Naive thymus-derived CD4-positive, alpha-beta T cell (primary cell): ENCODE results near the gene EFEMP2. TPM values are rescaled to one million over a fixed set of nuclear protein-coding genes. Genes with fewer than 3 reads are reported as not detected.

Experiments
- ATAC-seq: fragments of 150-1000 bp; cut with Tn5 transposase; 2 replicates; pipeline ENCODE4 v1.10.0; 2021; ENCODE audit warnings: mild to moderate bottlenecking, moderate library complexity
- CTCF ChIA-PET: fragments of 350-600 bp; sonication (Branson Sonifier 250); formaldehyde crosslinking; loops from one replicate; lab custom pipeline; 2021; ENCODE audit warnings: antibody characterized with exemption; lab: Charles Lee
- POLR2A ChIA-PET: fragments of 350-600 bp; sonication (Branson Sonifier 250); formaldehyde crosslinking; loops from one replicate; lab custom pipeline; 2021; ENCODE audit warnings: antibody characterized with exemption, inconsistent platforms; lab: Charles Lee
- DNase-seq, 9 donors: peaks; one replicate each; pipeline versions ENCODE4 v3.0.0 to v3.0.0-alpha.2; 2020 to 2022; ENCODE audit warnings: mixed read lengths in 1 of 9
- H3K27ac ChIP-seq: one replicate; pipeline ENCODE4 v1.7.0; 2013; ENCODE audit warnings: mild to moderate bottlenecking, low read depth, low read length, moderate library complexity
- H3K27me3 ChIP-seq, 2 donors: one replicate each; pipeline ENCODE4 v1.7.0; 2013; ENCODE audit warnings: low read length in 2 of 2, mild to moderate bottlenecking in 2 of 2, moderate library complexity in 2 of 2; ENCODE audit not compliant: control insufficient read depth in 2 of 2, insufficient read depth in 2 of 2
- H3K36me3 ChIP-seq, 3 experiments: 1 replicate in 2 of 3; 2 replicates in 1 of 3; pipeline ENCODE4 v1.7.0; 2013; ENCODE audit warnings: low read length in 3 of 3, mild to moderate bottlenecking in 3 of 3, moderate library complexity in 1 of 3; ENCODE audit not compliant: insufficient read depth in 3 of 3, control insufficient read depth in 2 of 3
- H3K4me1 ChIP-seq, 2 donors: one replicate each; pipeline ENCODE4 v1.7.0; 2013; ENCODE audit warnings: low read length in 2 of 2, mild to moderate bottlenecking in 2 of 2, moderate library complexity in 1 of 2; ENCODE audit not compliant: control insufficient read depth in 2 of 2, insufficient read depth in 2 of 2
- H3K4me3 ChIP-seq: 2 replicates; pipeline ENCODE4 v1.7.0; 2013; ENCODE audit warnings: mild to moderate bottlenecking, low read length
- H3K9me3 ChIP-seq, 3 experiments: 1 replicate in 2 of 3; 2 replicates in 1 of 3; pipeline ENCODE4 v1.7.0; 2013; ENCODE audit warnings: low read length in 3 of 3; ENCODE audit not compliant: control insufficient read depth in 2 of 3
- H3K27ac Mint-ChIP-seq, 9 donors: one replicate each; pipeline ENCODE4 v1.8.0; 2020 to 2022; ENCODE audit warnings: mixed read lengths in 9 of 9, mild to moderate bottlenecking in 8 of 9, moderate library complexity in 5 of 9, inconsistent platforms in 2 of 9
- H3K27me3 Mint-ChIP-seq, 5 donors: one replicate each; pipeline ENCODE4 v1.8.0; 2021 to 2022; ENCODE audit warnings: mixed read lengths in 5 of 5, mild to moderate bottlenecking in 1 of 5
- H3K36me3 Mint-ChIP-seq, 5 donors: one replicate each; pipeline ENCODE4 v1.8.0; 2020 to 2022; ENCODE audit warnings: mixed read lengths in 5 of 5, mild to moderate bottlenecking in 3 of 5, inconsistent platforms in 1 of 5
- H3K4me1 Mint-ChIP-seq, 7 donors: one replicate each; pipeline ENCODE4 v1.8.0; 2020 to 2022; ENCODE audit warnings: mixed read lengths in 7 of 7, mild to moderate bottlenecking in 3 of 7, inconsistent platforms in 1 of 7
- H3K4me3 Mint-ChIP-seq, 10 donors: one replicate each; pipeline ENCODE4 v1.8.0; 2020 to 2022; ENCODE audit warnings: mild to moderate bottlenecking in 10 of 10, mixed read lengths in 10 of 10, moderate library complexity in 6 of 10, inconsistent platforms in 2 of 10
- H3K9me3 Mint-ChIP-seq, 11 donors: one replicate each; pipeline ENCODE4 v1.8.0; 2020 to 2022; ENCODE audit warnings: mixed read lengths in 11 of 11, mild to moderate bottlenecking in 4 of 11, inconsistent platforms in 1 of 11, moderate library complexity in 1 of 11
- intact Hi-C, 2 donors: fragments of 100-400 bp; cut with micrococcal nuclease; formaldehyde crosslinking; loops; one replicate each; pipeline ENCODE4 v1.15.1; 2023
- polyA plus RNA-seq, 2 donors: library from polyadenylated mRNA; unstranded; fragments of 300-500 nt; fragmentation: Illumina TruSeq; gene quantifications; one replicate each; pipeline ENCODE4 v1.2.3, GENCODE V29; 2021
- total RNA-seq, 6 experiments: library from RNA in 5 of 6; stranded (reverse) in 5 of 6; gene quantifications; 1 replicate in 5 of 6; 2 replicates in 1 of 6; pipeline ENCODE4 v1.2.3 and lab custom pipeline; 2021 to 2026

Gene EFEMP2
- total and polyA plus RNA-seq, 7 experiments from 2014 or later: 0.40 to 16.0 (median 9.2) TPM

- H3K9me3 Mint-ChIP-seq: peaks cover 0 to 10% (median 0%) of the 10 kb centered on the region in 11 donors
- no peaks in the 10 kb centered on the region for H3K27me3 ChIP-seq
- CTCF ChIA-PET: interaction anchor here (1.2 kb wide), 1 partner anchor 31 kb away, joined by 4 read pairs; no protein-coding TSS in a partner anchor
- ATAC-seq: no peak
- no peaks in the 10 kb centered on the region for H3K27me3 Mint-ChIP-seq
- H3K27ac ChIP-seq: no peak overlapping the region
- H3K4me3 ChIP-seq: no peak overlapping the region
- H3K36me3 Mint-ChIP-seq: peaks cover 7 to 57% (median 37%) of the 10 kb centered on the region in 5 donors
- peaks cover 0 to 8% (median 0%) of the 10 kb centered on the region in 3 experiments for H3K9me3 ChIP-seq
- DNase-seq: no peak
- peaks cover 33 to 43% (median 40%) of the 10 kb centered on the region in 7 donors for H3K4me1 Mint-ChIP-seq
- peaks cover 27 to 66% (median 35%) of the 10 kb centered on the region in 3 experiments for H3K36me3 ChIP-seq
- POLR2A ChIA-PET: interaction anchor here (1.0 to 1.1 kb wide), 2 partner anchors 14 to 355 kb away, joined by 3 read pairs; no protein-coding TSS in a partner anchor
- no peak overlapping the region for H3K4me3 Mint-ChIP-seq
- H3K4me1 ChIP-seq: peaks cover 15 to 25% of the 10 kb centered on the region in 2 donors
- H3K27ac Mint-ChIP-seq: peak overlapping the region in 1 of 9 donors; percentile 72
- intact Hi-C loops: loop anchor here in 1 of 2 donors (10.0 kb wide), 1 partner anchor 308 kb away; no protein-coding TSS in a partner anchor
These were observed 19.9 kb downstream of the EFEMP2 start for GRCh38 chr11:65852508-65853245.

- Histone ChIP-seq H3K27me3 (no peaks in the 10 kb centered on the region), H3K4me3 (no peak overlapping the region), H3K9me3 (peaks cover 0 to 8% (median 0%) of the 10 kb centered on the region in 3 experiments), H3K27ac (no peak overlapping the region), H3K36me3 (peaks cover 27 to 60% (median 35%) of the 10 kb centered on the region in 3 experiments), H3K4me1 (peaks cover 15 to 25% of the 10 kb centered on the region in 2 donors)
- peaks cover 0 to 10% (median 0%) of the 10 kb centered on the region in 11 donors for H3K9me3 Mint-ChIP-seq
- DNase-seq: no peak
- POLR2A ChIA-PET: interaction anchor here (0.5 to 1.0 kb wide), 2 partner anchors 13 to 538 kb away, joined by 3 read pairs; no protein-coding TSS in a partner anchor
- H3K27me3 Mint-ChIP-seq: no peaks in the 10 kb centered on the region
- peak overlapping the region in 4 of 9 donors; percentile 50 to 72 (median 67) for H3K27ac Mint-ChIP-seq
- CTCF ChIA-PET: interaction anchor here (0.7 to 2.0 kb wide), 2 partner anchors 33 to 523 kb away, joined by 3 to 6 read pairs; no protein-coding TSS in a partner anchor
- peaks cover 7 to 57% (median 37%) of the 10 kb centered on the region in 5 donors for H3K36me3 Mint-ChIP-seq
- intact Hi-C loops: loop anchor here in 1 of 2 donors (10.0 kb wide), 1 partner anchor 307 kb away; no protein-coding TSS in a partner anchor
- H3K4me3 Mint-ChIP-seq: no peak overlapping the region
- peaks cover 33 to 43% (median 40%) of the 10 kb centered on the region in 7 donors for H3K4me1 Mint-ChIP-seq
- ATAC-seq: no peak
These were observed 20.6 kb downstream of the EFEMP2 start for GRCh38 chr11:65851811-65852507.

DNA sequence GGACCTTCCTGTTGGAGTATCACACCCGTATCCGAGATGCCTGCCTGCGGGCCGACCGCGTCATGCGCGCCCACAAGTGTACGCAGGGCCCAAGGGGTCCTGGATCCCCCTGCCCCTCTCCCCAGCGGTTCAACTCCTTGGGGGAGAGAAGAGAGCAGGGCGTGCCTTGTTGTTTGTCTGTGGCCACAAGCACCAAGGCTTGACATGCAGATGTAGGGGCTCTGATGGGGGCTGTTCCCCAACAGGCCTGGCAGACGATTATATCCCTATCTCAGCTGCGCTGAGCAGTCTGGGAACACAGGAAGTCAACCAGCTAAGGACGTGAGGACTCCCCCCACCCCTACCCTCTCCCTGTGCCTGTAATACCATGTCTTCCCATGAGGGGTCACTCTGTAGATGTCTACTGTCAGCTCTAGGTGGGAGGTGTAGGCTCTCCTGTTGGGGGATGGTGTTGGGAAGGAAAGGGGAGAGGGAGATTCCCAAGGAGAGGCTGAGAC lies 21.5 kb downstream of the EFEMP2 start:
- H3K4me1 ChIP-seq: peaks cover 9 to 21% of the 10 kb centered on the region in 2 donors
- H3K27me3 ChIP-seq: no peaks in the 10 kb centered on the region
- no peak overlapping the region for H3K4me3 Mint-ChIP-seq
- peaks cover 25 to 35% (median 32%) of the 10 kb centered on the region in 7 donors for H3K4me1 Mint-ChIP-seq
- H3K27ac ChIP-seq: no peak overlapping the region
- DNase-seq (no peak), ATAC-seq (peak; percentile 47)
- H3K9me3 Mint-ChIP-seq: peaks cover 0 to 6% (median 0%) of the 10 kb centered on the region in 11 donors
- H3K36me3 ChIP-seq: peaks cover 27 to 54% (median 33%) of the 10 kb centered on the region in 3 experiments
- intact Hi-C loops: loop anchor here in 1 of 2 donors (10.0 kb wide), 1 partner anchor 306 kb away; no protein-coding TSS in a partner anchor
- H3K27me3 Mint-ChIP-seq: no peaks in the 10 kb centered on the region
- no peak overlapping the region for H3K27ac Mint-ChIP-seq
- ChIA-PET CTCF (interaction anchor here (2.0 kb wide), 1 partner anchor 34 kb away, joined by 6 read pairs; no protein-coding TSS in a partner anchor), POLR2A (interaction anchor here (0.5 to 1.0 kb wide), 2 partner anchors 40 to 537 kb away, joined by 3 to 5 read pairs; no protein-coding TSS in a partner anchor)
- peaks cover 7 to 49% (median 30%) of the 10 kb centered on the region in 5 donors for H3K36me3 Mint-ChIP-seq
- no peak overlapping the region for H3K4me3 ChIP-seq
- peaks cover 0 to 8% (median 0%) of the 10 kb centered on the region in 3 experiments for H3K9me3 ChIP-seq

GRCh38 chr11:65850217-65851082 lies 22.1 kb downstream of the EFEMP2 start:
- Histone ChIP-seq H3K27ac (no peak overlapping the region), H3K9me3 (peaks cover 0 to 8% (median 0%) of the 10 kb centered on the region in 3 experiments), H3K4me1 (peaks cover 2 to 14% of the 10 kb centered on the region in 2 donors), H3K36me3 (peaks cover 24 to 48% (median 26%) of the 10 kb centered on the region in 3 experiments), H3K27me3 (no peaks in the 10 kb centered on the region), H3K4me3 (no peak overlapping the region)
- Mint-ChIP-seq H3K27ac (peak overlapping the region in 1 of 9 donors; percentile 23), H3K27me3 (no peaks in the 10 kb centered on the region), H3K9me3 (peaks cover 0 to 6% (median 0%) of the 10 kb centered on the region in 11 donors), H3K36me3 (peaks cover 7 to 42% (median 26%) of the 10 kb centered on the region in 5 donors), H3K4me3 (no peak overlapping the region), H3K4me1 (peaks cover 19 to 28% (median 25%) of the 10 kb centered on the region in 7 donors)
- intact Hi-C loops: loop anchor here in 1 of 2 donors (10.0 kb wide), 1 partner anchor 306 kb away; no protein-coding TSS in a partner anchor
- DNase-seq (no peak), ATAC-seq (peak; percentile 18)
- POLR2A ChIA-PET: interaction anchor here (0.6 to 1.8 kb wide), 5 partner anchors 11 to 139 kb away, joined by 3 to 5 read pairs (median 5); partner anchors contain the start of gene SNX32
- CTCF ChIA-PET: interaction anchor here (2.0 kb wide), 1 partner anchor 34 kb away, joined by 6 read pairs; no protein-coding TSS in a partner anchor

GRCh38 chr11:65849771-65850216 lies 22.8 kb downstream of the EFEMP2 start:
- Histone ChIP-seq H3K4me1 (peaks cover 0 to 7% of the 10 kb centered on the region in 2 donors), H3K27me3 (no peaks in the 10 kb centered on the region), H3K36me3 (peaks cover 17 to 41% (median 20%) of the 10 kb centered on the region in 3 experiments), H3K27ac (no peak overlapping the region), H3K9me3 (peaks cover 0 to 8% (median 0%) of the 10 kb centered on the region in 3 experiments), H3K4me3 (no peak overlapping the region)
- ATAC-seq: no peak
- Mint-ChIP-seq H3K4me3 (peak overlapping the region in 1 of 10 donors; percentile 45), H3K27ac (peak overlapping the region in 1 of 9 donors; percentile 23), H3K4me1 (peaks cover 17 to 22% (median 20%) of the 10 kb centered on the region in 7 donors), H3K36me3 (peaks cover 5 to 38% (median 26%) of the 10 kb centered on the region in 5 donors), H3K9me3 (peaks cover 0 to 6% (median 0%) of the 10 kb centered on the region in 11 donors), H3K27me3 (no peaks in the 10 kb centered on the region)
- intact Hi-C loops: loop anchor here in 1 of 2 donors (10.0 kb wide), 1 partner anchor 305 kb away; no protein-coding TSS in a partner anchor
- ChIA-PET CTCF (no interaction called here), POLR2A (interaction anchor here (1.1 to 1.8 kb wide), 4 partner anchors 9 to 16 kb away, joined by 3 to 5 read pairs (median 4); partner anchors contain the start of gene SNX32)
- DNase-seq: no peak
